Stimulated activated CD4-positive, alpha-beta T cell treated with anti-CD3 and anti-CD28 coated beads, Interleukin-2, amount 100 ng/mL, for 4 hours (primary cell): ENCODE results near the gene SRF.

ENCODE experiments used
- DNase-seq: peaks from one replicate; pipeline ENCODE4 v3.0.0-alpha.2; 2020; ENCODE audit warnings: low read depth

SRF gene

DNA sequence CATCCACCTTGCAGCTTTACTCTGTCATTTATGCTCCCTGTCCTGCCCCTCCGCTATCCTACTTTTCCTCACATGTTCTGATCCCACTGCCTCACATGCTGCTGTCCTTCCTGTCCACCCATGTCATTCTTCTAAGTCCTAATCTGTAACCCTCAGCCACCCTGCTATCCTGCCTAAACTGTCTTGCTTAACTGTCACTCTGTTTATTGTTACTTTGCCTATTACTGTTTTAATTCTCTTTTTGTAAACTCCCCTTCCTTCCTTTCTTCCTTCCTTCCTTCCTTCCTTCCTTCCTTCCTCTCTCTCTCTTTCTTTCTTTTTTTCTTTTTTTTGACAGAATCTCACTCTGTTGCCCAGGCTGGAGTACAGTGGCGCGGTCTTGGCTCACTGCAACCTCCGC is 12.4 kb downstream of the SRF start:
- DNase-seq = no peak

DNA sequence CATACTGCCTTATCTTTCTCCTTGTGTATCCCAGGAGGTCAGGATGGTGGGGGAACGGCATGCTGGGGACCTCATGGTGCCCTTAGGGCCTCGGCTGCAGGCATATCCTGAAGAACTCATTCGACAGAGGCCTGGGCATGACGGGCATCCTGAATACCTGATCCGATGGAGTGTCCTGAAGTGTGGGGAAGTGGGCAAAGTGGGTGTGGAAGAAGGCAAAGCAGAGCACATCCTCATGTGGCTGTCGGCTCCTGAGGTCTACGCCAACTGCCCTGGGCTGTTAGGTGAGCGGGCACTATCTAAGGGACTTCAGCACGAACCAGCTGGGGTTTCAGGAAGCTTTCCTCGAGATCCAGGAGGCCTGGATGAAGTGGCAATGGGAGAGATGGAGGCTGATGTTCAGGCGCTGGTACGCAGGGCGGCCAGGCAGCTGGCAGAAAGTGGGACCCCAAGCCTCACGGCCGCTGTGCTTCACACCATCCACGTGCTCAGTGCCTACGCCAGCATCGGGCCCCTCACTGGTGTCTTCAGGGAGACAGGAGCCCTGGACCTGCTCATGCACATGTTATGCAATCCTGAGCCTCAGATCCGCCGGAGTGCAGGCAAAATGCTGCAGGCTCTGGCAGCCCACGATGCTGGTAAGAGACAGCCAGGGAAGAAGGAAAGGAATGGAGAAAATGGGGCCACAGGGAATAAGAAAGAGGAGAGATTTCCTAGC is 13.4 kb downstream of the SRF start:
- DNase-seq = no peak

GRCh38 chr6:43185391-43185985 is 14.4 kb downstream of the SRF start:
- DNase-seq = no peak

GRCh38 chr6:43186019-43186418 is 14.9 kb downstream of the SRF start:
- DNase-seq = no peak

DNA sequence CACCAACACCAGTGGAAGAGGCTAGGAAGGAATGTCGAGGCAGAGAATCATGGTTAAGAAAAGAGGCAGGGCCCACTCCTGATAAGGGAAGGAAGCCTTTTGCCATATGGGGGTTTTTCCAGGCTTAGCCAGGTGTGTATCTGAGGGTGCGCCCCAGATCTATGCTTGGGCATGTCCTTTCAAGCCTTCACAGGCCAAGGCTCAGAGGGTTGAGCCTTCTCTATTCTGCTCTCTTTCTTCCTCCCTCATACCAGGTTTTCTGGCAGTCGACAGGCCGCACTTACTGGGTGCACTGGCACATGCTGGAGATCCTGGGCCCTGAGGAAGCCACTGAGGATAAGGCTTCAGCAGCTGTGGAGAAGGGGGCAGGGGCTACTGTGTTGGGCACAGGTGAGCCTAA is 15.6 kb downstream of the SRF start:
- no peak for DNase-seq

GRCh38 chr6:43187821-43188220 is 16.8 kb downstream of the SRF start:
- no peak for DNase-seq

DNA sequence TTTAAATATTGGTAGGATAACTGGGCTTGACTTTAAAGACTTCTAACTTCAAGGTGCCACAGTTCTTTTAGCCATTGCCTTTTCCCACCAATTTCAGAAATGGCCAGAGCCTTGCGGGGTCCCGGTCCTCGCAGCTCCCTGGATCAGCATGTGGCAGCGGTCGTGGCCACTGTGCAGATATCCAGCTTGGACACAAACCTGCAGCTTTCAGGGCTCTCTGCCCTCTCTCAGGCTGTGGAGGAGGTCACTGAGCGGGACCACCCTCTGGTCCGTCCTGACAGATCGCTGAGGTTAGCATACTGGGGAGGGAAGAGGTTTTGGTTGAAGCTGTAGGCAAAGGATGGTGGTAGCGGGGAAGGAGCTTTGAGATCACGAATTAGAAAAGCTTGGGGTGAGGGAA is 17.4 kb downstream of the SRF start:
- no peak for DNase-seq

DNA sequence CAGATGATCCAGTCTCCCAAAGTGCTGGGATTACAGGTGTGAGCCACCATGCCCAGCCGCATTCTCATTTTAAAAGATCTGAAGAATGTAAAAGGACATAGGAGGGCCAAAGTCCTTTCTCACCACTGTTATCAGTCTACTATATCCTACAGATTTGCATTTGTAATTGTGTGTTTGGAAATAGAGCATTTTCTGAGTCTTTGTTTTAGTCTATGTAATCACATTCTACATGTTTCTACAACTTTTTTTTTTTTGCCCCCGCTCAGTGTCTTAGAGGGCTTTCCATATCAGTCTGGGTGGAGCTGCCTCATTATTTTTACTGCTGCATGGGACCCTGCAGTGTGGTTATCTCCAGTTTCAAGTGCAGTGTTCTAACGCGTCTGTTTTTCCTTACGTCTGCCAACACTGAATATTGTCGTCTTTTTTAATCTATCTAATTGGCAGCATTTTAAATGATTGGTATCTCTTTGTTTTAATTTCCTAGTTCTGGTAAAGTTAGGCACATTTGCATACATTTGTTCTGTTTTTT is 18.8 kb downstream of the SRF start:
- no peak for DNase-seq

- no peak for DNase-seq
Observed at GRCh38 chr6:43192911-43193310, 21.8 kb downstream of the SRF start.

DNA sequence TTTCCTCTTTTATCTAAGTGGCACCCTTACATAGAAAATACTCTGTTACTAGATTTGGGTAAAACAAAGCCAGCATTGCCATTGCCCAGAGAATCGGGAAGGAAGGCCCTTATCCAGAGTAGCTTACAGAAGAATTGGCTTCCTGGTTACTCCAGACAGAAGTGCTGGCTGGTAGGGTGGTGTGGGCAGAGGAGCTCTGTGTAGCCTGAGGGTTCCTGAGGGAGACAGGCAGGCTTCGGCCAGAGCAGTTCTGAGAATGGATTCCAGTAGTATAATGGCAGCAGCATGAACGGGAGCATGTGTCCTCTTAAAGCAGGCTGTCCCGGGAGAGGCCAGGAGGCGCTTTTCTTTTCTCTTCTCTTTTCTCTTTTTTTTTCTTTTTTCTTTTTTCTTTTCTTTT is 22.9 kb downstream of the SRF start:
- DNase-seq = no peak

DNA sequence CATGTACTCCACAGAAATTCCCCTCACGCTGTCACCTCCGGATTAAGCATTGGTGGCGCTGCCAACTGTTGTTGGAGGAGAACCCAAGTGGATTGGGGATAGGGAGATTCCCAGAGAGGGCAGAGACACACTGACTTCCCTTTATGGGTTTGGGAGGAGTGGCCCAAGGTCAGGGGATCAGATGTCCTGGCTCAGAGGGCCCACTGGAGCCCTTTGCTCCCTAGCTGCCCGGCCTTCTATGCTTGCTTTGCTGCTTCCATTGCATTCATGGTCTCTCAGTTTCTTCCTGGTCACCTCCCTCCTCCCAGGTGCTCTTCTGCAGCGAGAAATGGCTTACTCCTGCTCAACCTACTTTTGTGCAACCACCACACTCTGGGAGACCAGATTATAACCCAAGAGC is 25.3 kb downstream of the SRF start:
- no peak for DNase-seq

- DNase-seq = no peak
Observed at GRCh38 chr6:43199912-43200311, 28.8 kb downstream of the SRF start.

DNA sequence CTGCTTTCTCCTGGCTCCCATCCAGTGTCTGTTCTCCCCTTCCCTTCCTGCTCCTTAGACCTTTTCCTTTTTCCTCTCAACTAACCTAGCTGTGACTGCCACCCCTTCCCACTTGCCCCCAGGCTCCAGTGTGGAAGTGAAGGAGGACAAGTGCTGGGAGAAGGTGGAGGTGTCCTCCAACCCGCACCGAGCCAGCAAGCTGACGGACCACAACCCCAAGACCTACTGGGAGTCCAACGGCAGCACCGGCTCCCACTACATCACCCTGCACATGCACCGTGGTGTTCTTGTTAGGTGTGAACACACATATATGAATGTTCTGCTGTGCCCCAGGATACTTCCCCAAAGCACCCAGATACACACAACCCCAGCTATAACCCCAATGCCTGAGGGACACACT is 29.5 kb downstream of the SRF start:
- DNase-seq = no peak

DNA sequence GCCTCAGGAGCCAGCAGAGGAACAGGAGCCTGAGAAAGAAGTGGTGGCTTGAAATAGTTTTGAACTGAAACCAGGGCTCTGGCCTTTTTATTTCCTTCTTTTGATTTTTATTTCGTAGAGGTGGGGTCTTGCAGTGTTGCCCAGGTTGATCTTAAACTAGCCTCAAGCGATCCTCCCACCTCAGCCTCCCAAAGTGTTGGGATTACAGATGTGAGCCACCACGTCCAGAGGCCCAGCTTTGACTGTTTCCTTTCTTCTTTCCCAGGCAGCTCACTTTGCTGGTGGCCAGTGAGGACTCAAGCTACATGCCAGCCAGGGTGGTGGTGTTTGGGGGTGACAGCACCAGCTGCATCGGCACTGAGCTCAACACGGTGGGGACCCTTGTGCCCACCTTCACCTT is 31.4 kb downstream of the SRF start:
- DNase-seq = no peak

GRCh38 chr6:43203029-43203717 is 32.1 kb downstream of the SRF start:
- DNase-seq = no peak

DNA sequence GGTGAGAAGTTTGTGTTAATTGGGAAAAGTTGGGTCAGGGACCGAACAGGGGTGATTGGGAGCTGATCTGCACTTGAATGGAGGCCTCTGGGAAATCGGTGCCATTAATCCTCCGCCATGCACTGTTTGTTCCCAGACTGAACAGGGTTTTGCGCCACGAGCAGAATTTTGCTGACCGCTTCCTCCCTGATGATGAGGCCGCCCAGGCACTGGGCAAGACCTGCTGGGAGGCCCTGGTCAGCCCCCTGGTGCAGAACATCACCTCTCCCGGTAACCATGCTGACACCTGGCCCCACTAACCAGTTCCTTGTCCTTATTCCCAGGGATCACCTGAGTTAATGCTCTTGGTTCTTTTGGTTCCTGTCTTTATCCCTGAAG is 32.6 kb downstream of the SRF start:
- no peak for DNase-seq

GRCh38 chr6:43204271-43205105 is 33.4 kb downstream of the SRF start:
- DNase-seq = no peak

DNA sequence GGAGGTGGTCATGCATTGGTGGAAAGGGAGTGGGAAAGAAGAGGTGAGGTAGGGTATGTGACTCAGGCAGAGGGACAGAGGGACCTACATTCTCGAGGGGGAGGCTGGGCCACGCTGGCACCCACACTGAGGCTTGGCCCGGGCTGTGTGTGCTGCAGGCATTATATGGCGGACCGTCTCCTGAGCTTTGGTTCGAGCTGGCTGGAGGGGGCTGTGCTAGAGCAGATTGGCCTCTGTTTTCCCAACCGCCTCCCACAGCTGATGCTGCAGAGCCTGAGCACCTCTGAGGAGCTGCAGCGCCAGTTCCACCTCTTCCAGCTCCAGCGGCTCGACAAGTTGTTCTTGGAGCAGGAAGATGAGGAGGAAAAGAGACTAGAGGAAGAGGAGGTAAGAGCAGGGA is 34.8 kb downstream of the SRF start:
- no peak for DNase-seq

GRCh38 chr6:43207286-43207685 is 36.2 kb downstream of the SRF start:
- DNase-seq = no peak

DNA sequence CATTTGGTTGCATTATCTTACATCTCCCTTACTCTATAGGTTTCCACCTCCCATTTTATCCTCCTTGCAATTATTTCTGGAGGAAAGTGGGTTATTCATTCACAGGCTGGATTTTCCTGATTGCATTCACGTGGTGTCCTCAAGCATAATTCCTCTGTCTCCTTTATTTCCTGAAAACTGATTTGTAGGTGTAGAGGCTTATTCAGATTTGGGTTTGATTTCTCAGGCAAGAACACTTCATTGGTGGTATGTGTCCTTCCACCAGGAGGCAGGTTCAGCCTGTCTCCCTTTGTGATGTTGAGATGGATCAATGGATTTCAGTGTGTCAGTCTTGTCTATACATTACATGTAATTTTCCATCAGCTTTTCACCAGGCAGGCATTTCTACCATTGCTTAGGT is 40.9 kb downstream of the SRF start:
- no peak for DNase-seq

- DNase-seq = no peak
Observed at GRCh38 chr6:43213431-43213830, 42.4 kb downstream of the SRF start.

- no peak for DNase-seq
Observed at GRCh38 chr6:43215066-43215465, 44.0 kb downstream of the SRF start.

DNA sequence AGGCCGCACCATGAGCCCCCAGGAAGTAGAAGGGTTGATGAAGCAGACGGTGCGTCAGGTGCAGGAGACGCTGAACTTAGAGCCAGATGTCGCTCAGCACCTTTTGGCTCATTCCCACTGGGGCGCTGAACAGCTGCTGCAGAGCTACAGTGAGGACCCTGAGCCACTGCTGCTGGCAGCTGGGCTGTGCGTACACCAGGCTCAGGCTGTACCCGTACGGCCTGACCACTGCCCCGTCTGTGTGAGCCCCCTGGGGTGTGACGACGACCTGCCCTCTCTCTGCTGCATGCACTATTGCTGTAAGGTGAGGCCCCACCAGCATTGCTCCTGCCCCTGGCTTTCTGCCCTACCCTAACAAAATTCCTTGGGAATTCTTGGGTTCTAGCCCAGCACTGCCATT is 45.1 kb downstream of the SRF start:
- DNase-seq = no peak
